ENCODE results near the gene LYRM2. TPM values are rescaled to one million over a fixed set of nuclear protein-coding genes. Genes with fewer than 3 reads are reported as not detected.

Gene LYRM2
- total RNA-seq, 1 experiment from 2014 or later = 26.3 TPM

DNA sequence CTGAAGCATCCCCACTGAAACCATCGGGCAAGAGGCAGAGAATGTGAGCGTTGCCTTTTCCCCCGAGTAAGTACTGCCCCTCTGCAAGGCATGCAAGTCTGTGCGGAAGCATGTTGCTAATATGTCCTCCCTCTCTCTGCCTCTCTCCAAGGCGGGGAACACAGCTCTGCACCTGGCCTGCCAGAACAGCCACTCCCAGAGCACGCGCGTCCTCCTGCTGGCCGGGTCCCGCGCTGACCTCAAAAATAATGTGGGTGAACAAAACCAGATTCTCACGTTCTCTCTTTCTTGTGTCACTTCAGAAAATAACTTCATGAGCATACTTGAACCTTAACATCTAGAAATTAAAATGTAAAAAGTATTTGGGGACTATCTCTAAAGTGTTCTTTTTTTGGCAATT is 26.4 kb downstream of the LYRM2 start (continued):
- TF ChIP-seq, protein P1, sequence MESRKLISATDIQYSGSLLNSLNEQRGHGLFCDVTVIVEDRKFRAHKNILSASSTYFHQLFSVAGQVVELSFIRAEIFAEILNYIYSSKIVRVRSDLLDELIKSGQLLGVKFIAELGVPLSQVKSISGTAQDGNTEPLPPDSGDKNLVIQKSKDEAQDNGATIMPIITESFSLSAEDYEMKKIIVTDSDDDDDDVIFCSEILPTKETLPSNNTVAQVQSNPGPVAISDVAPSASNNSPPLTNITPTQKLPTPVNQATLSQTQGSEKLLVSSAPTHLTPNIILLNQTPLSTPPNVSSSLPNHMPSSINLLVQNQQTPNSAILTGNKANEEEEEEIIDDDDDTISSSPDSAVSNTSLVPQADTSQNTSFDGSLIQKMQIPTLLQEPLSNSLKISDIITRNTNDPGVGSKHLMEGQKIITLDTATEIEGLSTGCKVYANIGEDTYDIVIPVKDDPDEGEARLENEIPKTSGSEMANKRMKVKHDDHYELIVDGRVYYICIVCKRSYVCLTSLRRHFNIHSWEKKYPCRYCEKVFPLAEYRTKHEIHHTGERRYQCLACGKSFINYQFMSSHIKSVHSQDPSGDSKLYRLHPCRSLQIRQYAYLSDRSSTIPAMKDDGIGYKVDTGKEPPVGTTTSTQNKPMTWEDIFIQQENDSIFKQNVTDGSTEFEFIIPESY (IDR thresholded peaks at IDR 0.05; ENCODE audit: extremely low read depth, insufficient replicate concordance, low read length) = no peak

DNA sequence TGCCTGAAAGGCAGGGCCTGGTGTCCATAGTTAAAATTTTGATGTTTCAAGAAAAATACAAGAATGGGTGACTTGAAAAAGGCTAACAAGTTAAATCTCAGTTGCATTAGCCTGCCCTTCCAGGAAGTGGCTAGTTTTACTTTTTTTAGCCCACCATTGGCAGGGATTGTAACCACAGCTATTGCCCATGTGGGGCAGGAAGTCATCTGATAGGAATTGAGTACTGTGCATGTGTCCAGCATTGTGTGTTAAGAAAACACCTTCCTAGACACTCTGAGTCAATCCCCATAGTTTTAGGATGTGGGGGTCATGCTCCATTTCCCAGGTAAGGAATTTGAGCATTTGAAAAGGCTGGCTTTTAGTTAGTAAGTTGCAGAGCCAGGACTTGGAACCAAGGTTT is 26.9 kb downstream of the LYRM2 start:
- TF ChIP-seq SRF (IDR thresholded peaks at IDR 0.05; ENCODE audit: low read depth) (no peak), SIN3A (IDR thresholded peaks at IDR 0.05; ENCODE audit: low read depth) (no peak)
- TF ChIP-seq, protein P1 (IDR thresholded peaks at IDR 0.05; ENCODE audit: extremely low read depth, insufficient replicate concordance, low read length) = no peak
- no TSS peak for BruUV-seq (replicated peaks)
- H3K27me3 ChIP-seq (ENCODE audit: insufficient read depth, low read length) = no peaks in the 10 kb centered on the region
- H3K4me1 ChIP-seq (ENCODE audit: control insufficient read depth in 1 of 2, insufficient read depth in 2 of 2, low read length in 2 of 2) = no peaks in the 10 kb centered on the region
- no peak overlapping the region for H3K4me2 ChIP-seq (ENCODE audit: low read length)
- no peaks in the 10 kb centered on the region for H3K36me3 ChIP-seq (ENCODE audit: control insufficient read depth in 1 of 2, insufficient read depth in 2 of 2, low read length in 2 of 2)
- H3K27ac ChIP-seq (ENCODE audit: low read depth, low read length) = no peak overlapping the region
- ChIA-PET CTCF (no interaction called here), RAD21 (ENCODE audit: low non-redundant PET in 1 of 2, low total read pairs in 2 of 2, uncharacterized antibody in 2 of 2, unreplicated experiment in 2 of 2) (no interaction called here), POLR2A (no interaction called here)
- no peaks in the 10 kb centered on the region for H3K9me3 ChIP-seq (ENCODE audit: control insufficient read depth in 1 of 2, insufficient read depth in 1 of 2, low read depth in 1 of 2, low read length in 2 of 2)
- H3K4me3 ChIP-seq (replicated peaks in 1 of 2; ENCODE audit: low read depth in 1 of 2, low read length in 2 of 2) = no peak overlapping the region
- no peaks in the 10 kb centered on the region for H3K79me2 ChIP-seq (ENCODE audit: insufficient read depth, low read length)
- no peak overlapping the region for H3K9ac ChIP-seq (ENCODE audit: low read length)
- H4K20me1 ChIP-seq (ENCODE audit: insufficient read depth) = no peaks in the 10 kb centered on the region
- ATAC-seq = no peak
- intact Hi-C loops (cut with micrococcal nuclease) = loop anchor here (10.0 kb wide), 1 partner anchor 487 kb away; no protein-coding TSS in a partner anchor
- H2AFZ ChIP-seq (ENCODE audit: low read depth, low read length, poor library complexity, severe bottlenecking) = no peak overlapping the region
- no peaks in the 10 kb centered on the region for H3K9me2 ChIP-seq (ENCODE audit: insufficient read depth)
- no peak for DNase-seq (ENCODE audit: low read depth, low spot score)

Measured in HCT116 (cell line).